K562 (cell line): ENCODE results near the gene CDC42BPB. TPM values are rescaled to one million over a fixed set of nuclear protein-coding genes. Genes with fewer than 3 reads are reported as not detected.

Source experiments
- CGGBP1 ChIP-seq: fragments of 250-450 bp; sonication (Bioruptor Pico); IDR thresholded peaks from 2 replicates; pipeline ENCODE4 v1.9.0; 2021; ENCODE audit warnings: mild to moderate bottlenecking
- STAG1 ChIP-seq: sonication (generic); formaldehyde crosslinking; IDR thresholded peaks from 2 replicates; pipeline ENCODE4 v1.5.0; 2020; ENCODE audit warnings: missing genetic modification reagents, borderline replicate concordance
- ZFP91 ChIP-seq: sonication (generic); formaldehyde crosslinking; IDR thresholded peaks from 2 replicates; pipeline ENCODE4 v1.8.0; 2022; ENCODE audit warnings: mild to moderate bottlenecking, missing genetic modification reagents
- ZNF184 ChIP-seq: sonication (generic); formaldehyde crosslinking; IDR thresholded peaks from 2 replicates; pipeline ENCODE4 v1.5.0; 2020; ENCODE audit warnings: missing genetic modification reagents
- ZNF318 ChIP-seq, 2 experiments: fragments of 450-650 bp; IDR thresholded peaks; 2 replicates each; pipeline ENCODE4 v1.6.1; 2016; ENCODE audit warnings: mild to moderate bottlenecking in 2 of 2, borderline replicate concordance in 1 of 2, low read depth in 1 of 2, moderate library complexity in 1 of 2
- ZNF778 ChIP-seq: fragments of 450-650 bp; formaldehyde crosslinking; IDR thresholded peaks from 2 replicates; pipeline ENCODE4 v1.4.0; 2020; ENCODE audit warnings: mild to moderate bottlenecking, moderate library complexity
- polyA plus RNA-seq, 8 experiments: library from polyadenylated mRNA; depleted of rRNA in 4 of 8; stranded (reverse) in 5 of 8; unstranded in 3 of 8; fragments of >200 nt; fragmentation: Nextera tagmentation in 2 of 8; fragmentation: Illumina TruSeq in 1 of 8; extraction: Ambion mirVana in 2 of 8; extraction: Trizol in 1 of 8; gene quantifications; 2 replicates each; pipeline versions ENCODE4 v1.2.1 to v1.2.3, GENCODE V29; 2011 to 2014; ENCODE audit warnings: inconsistent platforms in 1 of 8, missing spikeins in 1 of 8
- total RNA-seq, 7 experiments: library from RNA; depleted of rRNA in 6 of 7; stranded (reverse); fragments of >200 nt in 6 of 7; fragmentation: Illumina TruSeq in 2 of 7; extraction: Trizol in 2 of 7; gene quantifications; 2 replicates each; pipeline versions ENCODE4 v1.2.1 to v1.2.3, GENCODE V29; 2011 to 2021; ENCODE audit warnings: low replicate concordance in 1 of 7
- TF ChIP-seq, protein P1 (sequence below): fragments of 250-450 bp; sonication (Bioruptor Pico); IDR thresholded peaks from 2 replicates; pipeline ENCODE4 v1.5.0; 2021

The CDC42BPB gene
- total and polyA plus RNA-seq, 9 of the 15 experiments (the other 6 are each of a cell fraction or from before 2014, with no cell fraction given), result 0.07 to 24.3 (median 12.6) TPM

DNA sequence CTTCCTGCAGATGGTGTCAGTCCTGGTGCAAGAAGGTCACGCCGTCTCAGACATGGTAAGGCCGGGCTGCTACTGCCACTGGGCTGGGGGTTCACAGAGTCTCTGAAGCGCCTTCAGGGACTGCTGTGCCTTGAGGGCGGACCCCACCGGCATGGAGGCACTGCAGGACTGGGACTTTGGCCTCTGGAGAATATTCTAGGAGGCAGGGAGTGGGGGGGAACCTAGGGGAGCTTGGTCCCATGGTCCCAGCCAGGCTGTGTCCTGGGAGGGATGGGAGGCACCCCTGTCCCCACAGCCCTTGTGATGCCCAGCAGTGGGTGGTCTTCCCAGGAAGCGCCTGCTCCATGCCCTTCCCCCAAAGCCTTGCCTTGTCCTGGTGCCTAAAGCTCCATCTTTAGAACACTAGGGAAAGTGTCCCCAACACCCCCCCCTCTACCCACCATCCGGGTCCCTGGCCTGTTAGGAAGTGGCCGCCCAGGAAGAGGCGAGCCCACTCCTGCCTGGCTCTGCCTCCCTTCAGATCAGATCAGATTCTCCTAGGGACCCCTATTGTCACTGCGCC, 133.3 kb downstream of the CDC42BPB start (continued):
- no peak for TF ChIP-seq ZNF318 (IDR thresholded peaks at IDR 0.05; ENCODE audit: borderline replicate concordance in 1 of 2, low read depth in 1 of 2)
- no peak for TF ChIP-seq ZNF184 (CRISPR knock-in tag)
- TF ChIP-seq, protein P1, sequence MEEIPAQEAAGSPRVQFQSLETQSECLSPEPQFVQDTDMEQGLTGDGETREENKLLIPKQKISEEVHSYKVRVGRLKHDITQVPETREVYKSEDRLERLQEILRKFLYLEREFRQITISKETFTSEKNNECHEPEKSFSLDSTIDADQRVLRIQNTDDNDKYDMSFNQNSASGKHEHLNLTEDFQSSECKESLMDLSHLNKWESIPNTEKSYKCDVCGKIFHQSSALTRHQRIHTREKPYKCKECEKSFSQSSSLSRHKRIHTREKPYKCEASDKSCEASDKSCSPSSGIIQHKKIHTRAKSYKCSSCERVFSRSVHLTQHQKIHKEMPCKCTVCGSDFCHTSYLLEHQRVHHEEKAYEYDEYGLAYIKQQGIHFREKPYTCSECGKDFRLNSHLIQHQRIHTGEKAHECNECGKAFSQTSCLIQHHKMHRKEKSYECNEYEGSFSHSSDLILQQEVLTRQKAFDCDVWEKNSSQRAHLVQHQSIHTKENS (CRISPR knock-in tag), result no peak
- TF ChIP-seq STAG1 (CRISPR knock-in tag), result no peak
- TF ChIP-seq CGGBP1 (CRISPR knock-in tag), result no peak
- TF ChIP-seq ZFP91 (CRISPR knock-in tag), result no peak
- no peak for TF ChIP-seq ZNF778 (CRISPR knock-in tag)
